ENCODE measurements around the gene DYRK4. TPM values are rescaled to one million over a fixed set of nuclear protein-coding genes. Genes with fewer than 3 reads are reported as not detected.

Gene DYRK4
- total and polyA plus RNA-seq, 8 donors: 15.2 to 50.2 (median 20.7) TPM

DNA sequence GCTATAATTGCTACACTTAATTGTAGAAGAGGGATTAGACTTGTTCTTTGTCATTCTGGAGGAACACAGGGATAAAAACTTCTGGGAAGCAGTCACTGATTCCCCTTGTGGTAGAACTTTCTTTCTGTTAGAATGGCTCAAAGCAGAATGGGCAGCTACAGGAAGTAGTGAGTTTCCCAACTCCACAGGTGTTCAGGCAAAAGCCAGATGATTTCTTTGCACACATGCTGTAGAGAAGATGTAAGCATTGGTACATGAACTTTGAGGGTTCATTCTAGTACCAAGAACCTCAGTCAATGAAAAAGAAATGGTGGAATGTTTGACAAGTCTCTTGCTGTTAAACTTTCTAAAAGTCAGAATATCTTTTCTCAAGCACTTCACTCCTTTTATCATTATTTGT is 91.2 kb downstream of the DYRK4 start:
- no peak for FAIRE-seq
- intact Hi-C loops (cut with DNase I): no loop called here

DNA sequence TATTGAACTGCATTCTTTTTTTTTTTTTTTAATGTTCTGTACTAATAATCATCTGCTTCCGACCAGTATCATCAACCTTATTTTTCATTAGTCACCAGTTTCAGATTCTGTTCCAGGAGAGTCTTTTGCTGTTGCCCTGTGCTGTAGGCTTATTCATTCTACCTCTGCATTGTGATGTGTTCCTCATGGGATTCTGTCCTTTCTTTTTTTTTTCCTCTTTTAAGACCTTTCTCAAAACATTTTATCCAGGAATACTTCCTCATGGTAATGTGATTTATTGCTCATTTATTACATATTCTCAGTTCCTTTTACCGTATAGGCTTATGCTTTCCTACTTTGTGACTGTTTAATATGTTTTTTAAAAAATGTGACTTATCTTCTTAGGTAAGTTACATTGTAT is 91.7 kb downstream of the DYRK4 start:
- H3K27me3 ChIP-seq: no peaks in the 10 kb centered on the region
- FAIRE-seq (no peak), DNase-seq (no peak), ATAC-seq (no peak)
- intact Hi-C loops (cut with DNase I): no loop called here
- TF ChIP-seq, protein P1, sequence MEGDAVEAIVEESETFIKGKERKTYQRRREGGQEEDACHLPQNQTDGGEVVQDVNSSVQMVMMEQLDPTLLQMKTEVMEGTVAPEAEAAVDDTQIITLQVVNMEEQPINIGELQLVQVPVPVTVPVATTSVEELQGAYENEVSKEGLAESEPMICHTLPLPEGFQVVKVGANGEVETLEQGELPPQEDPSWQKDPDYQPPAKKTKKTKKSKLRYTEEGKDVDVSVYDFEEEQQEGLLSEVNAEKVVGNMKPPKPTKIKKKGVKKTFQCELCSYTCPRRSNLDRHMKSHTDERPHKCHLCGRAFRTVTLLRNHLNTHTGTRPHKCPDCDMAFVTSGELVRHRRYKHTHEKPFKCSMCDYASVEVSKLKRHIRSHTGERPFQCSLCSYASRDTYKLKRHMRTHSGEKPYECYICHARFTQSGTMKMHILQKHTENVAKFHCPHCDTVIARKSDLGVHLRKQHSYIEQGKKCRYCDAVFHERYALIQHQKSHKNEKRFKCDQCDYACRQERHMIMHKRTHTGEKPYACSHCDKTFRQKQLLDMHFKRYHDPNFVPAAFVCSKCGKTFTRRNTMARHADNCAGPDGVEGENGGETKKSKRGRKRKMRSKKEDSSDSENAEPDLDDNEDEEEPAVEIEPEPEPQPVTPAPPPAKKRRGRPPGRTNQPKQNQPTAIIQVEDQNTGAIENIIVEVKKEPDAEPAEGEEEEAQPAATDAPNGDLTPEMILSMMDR (IDR thresholded peaks at IDR 0.05): no peak
- peaks cover 0 to 15% (median 0%) of the 10 kb centered on the region in 3 donors for H3K36me3 ChIP-seq
- H3K4me1 ChIP-seq: peaks cover 6 to 14% (median 9%) of the 10 kb centered on the region in 3 donors
- 68 to 73% methylated on average over 2 of the region's 2 CpGs for WGBS, 2 donors
- no peaks in the 10 kb centered on the region for H3K9me3 ChIP-seq
- H3K4me3 ChIP-seq: no peak overlapping the region
- no peak overlapping the region for H3K27ac ChIP-seq

More for the DNA sequence above, 91.2 kb downstream of the DYRK4 start:
- no peak for DNase-seq
- no peaks in the 10 kb centered on the region for H3K27me3 ChIP-seq
- H3K36me3 ChIP-seq: peaks cover 0 to 12% (median 0%) of the 10 kb centered on the region in 3 donors
- H3K27ac ChIP-seq: no peak overlapping the region
- H3K4me3 ChIP-seq: no peak overlapping the region
- H3K9me3 ChIP-seq: no peaks in the 10 kb centered on the region
- peaks cover 6 to 14% (median 9%) of the 10 kb centered on the region in 3 donors for H3K4me1 ChIP-seq
- TF ChIP-seq, protein P1 (IDR thresholded peaks at IDR 0.05): no peak
- ATAC-seq: no peak

Other genes starting within 250 kb of the DYRK4 start
- 1 to 10 TPM in 5 of 6 donors, under 1 TPM in 1; 0.51 to 5.5 (median 1.8) TPM for gene TIGAR, start 241.0 kb upstream of the DYRK4 start, total RNA-seq
- gene TIGAR, start 241.0 kb upstream of the DYRK4 start, polyA plus RNA-seq: 1 to 10 TPM; 1.4 to 2.3 TPM
- gene FGF23, start 182.5 kb upstream of the DYRK4 start, total RNA-seq: not detected
- gene FGF23, start 182.5 kb upstream of the DYRK4 start, polyA plus RNA-seq: not detected
- not detected for gene FGF6, start 116.4 kb upstream of the DYRK4 start, total RNA-seq
- not detected for gene FGF6, start 116.4 kb upstream of the DYRK4 start, polyA plus RNA-seq
- 1 to 10 TPM in 2 of 6 donors, under 1 TPM in 3, not detected in 1; 0.28 to 1.7 (median 0.93) TPM for gene RAD51AP1, start 23.3 kb upstream of the DYRK4 start, total RNA-seq
- under 1 TPM; 0.11 to 0.99 TPM for gene RAD51AP1, start 23.3 kb upstream of the DYRK4 start, polyA plus RNA-seq
- gene AKAP3, start 86.8 kb downstream of the DYRK4 start, total RNA-seq: 1 to 10 TPM; 1.9 to 3.9 (median 2.6) TPM
- under 1 TPM; 0.87 TPM for gene AKAP3, start 86.8 kb downstream of the DYRK4 start, polyA plus RNA-seq
- gene NDUFA9, start 86.9 kb downstream of the DYRK4 start, total RNA-seq: 10 to 100 TPM; 21.1 to 45.3 (median 36.1) TPM
- gene NDUFA9, start 86.9 kb downstream of the DYRK4 start, polyA plus RNA-seq: 10 to 100 TPM; 33.8 to 48.6 TPM
- gene GALNT8, start 158.2 kb downstream of the DYRK4 start, total RNA-seq: 1 to 10 TPM in 1 of 6 donors, under 1 TPM in 5; 0.28 to 1.8 (median 0.43) TPM
- 1 to 10 TPM; 1.7 to 5.7 TPM for gene GALNT8, start 158.2 kb downstream of the DYRK4 start, polyA plus RNA-seq

Data from pancreas (tissue), 10 donors.